ENCODE results near the gene TUBB4B. TPM values are rescaled to one million over a fixed set of nuclear protein-coding genes. Genes with fewer than 3 reads are reported as not detected.
"Not testable (repeated sequence)": the region's sequence is repeated elsewhere in the genome, so short reads cannot be mapped to it uniquely, and the experiment has no call there.

The TUBB4B gene
- total and polyA plus RNA-seq, 7 donors, result 141 to 505 (median 196) TPM

- TF ChIP-seq, protein P1, sequence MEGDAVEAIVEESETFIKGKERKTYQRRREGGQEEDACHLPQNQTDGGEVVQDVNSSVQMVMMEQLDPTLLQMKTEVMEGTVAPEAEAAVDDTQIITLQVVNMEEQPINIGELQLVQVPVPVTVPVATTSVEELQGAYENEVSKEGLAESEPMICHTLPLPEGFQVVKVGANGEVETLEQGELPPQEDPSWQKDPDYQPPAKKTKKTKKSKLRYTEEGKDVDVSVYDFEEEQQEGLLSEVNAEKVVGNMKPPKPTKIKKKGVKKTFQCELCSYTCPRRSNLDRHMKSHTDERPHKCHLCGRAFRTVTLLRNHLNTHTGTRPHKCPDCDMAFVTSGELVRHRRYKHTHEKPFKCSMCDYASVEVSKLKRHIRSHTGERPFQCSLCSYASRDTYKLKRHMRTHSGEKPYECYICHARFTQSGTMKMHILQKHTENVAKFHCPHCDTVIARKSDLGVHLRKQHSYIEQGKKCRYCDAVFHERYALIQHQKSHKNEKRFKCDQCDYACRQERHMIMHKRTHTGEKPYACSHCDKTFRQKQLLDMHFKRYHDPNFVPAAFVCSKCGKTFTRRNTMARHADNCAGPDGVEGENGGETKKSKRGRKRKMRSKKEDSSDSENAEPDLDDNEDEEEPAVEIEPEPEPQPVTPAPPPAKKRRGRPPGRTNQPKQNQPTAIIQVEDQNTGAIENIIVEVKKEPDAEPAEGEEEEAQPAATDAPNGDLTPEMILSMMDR (IDR thresholded peaks at IDR 0.05), result peak; percentile 98 to 100 (median 98)
- TF ChIP-seq POLR2AphosphoS5 (IDR thresholded peaks at IDR 0.05), result no peak
- no peak for TF ChIP-seq EP300 (IDR thresholded peaks at IDR 0.05)
- TF ChIP-seq POLR2A (IDR thresholded peaks at IDR 0.05), result no peak
- Histone ChIP-seq H3K36me3 (no peaks in the 10 kb centered on the region), H3K27ac (no peak overlapping the region), H3K4me1 (peaks cover 2 to 45% (median 39%) of the 10 kb centered on the region in 4 donors), H3K9me3 (no peaks in the 10 kb centered on the region), H3K27me3 (peaks cover 12 to 37% (median 36%) of the 10 kb centered on the region in 3 donors), H3K4me3 (peak overlapping the region; percentile 18 to 34 (median 25))
- intact Hi-C loops (cut with DNase I), result loop anchor here (5.0 kb wide), 1 partner anchor 49 kb away; the partner anchor contains the start of genes ANAPC2 and SSNA1
- peak; percentile 93 for DNase-seq
- WGBS, 2 donors, result 10 to 13% methylated on average over 31 of the region's 31 CpGs
Observed at GRCh38 chr9:137236238-137236935, 4.7 kb upstream of the TUBB4B start.

- no peaks in the 10 kb centered on the region for H3K36me3 ChIP-seq
- DNase-seq, result no peak
- TF ChIP-seq, protein P1 (IDR thresholded peaks at IDR 0.05), result no peak
- no peak for TF ChIP-seq POLR2A (IDR thresholded peaks at IDR 0.05)
- no peak for TF ChIP-seq EP300 (IDR thresholded peaks at IDR 0.05)
- no peak for TF ChIP-seq POLR2AphosphoS5 (IDR thresholded peaks at IDR 0.05)
- H3K9me3 ChIP-seq, result no peaks in the 10 kb centered on the region
- intact Hi-C loops (cut with DNase I), result loop anchor here (5.0 kb wide), 1 partner anchor 50 kb away; the partner anchor contains the start of genes ANAPC2 and SSNA1
- no peak overlapping the region for H3K27ac ChIP-seq
- 23 to 35% methylated on average over 11 of the region's 11 CpGs for WGBS, 2 donors
- H3K27me3 ChIP-seq, result peaks cover 12 to 31% (median 30%) of the 10 kb centered on the region in 3 donors
- H3K4me3 ChIP-seq, result peak overlapping the region in 2 of 4 donors; percentile 23 to 34
- peaks cover 2 to 49% (median 41%) of the 10 kb centered on the region in 4 donors for H3K4me1 ChIP-seq
Observed at GRCh38 chr9:137236936-137237421, 4.1 kb upstream of the TUBB4B start.

DNA sequence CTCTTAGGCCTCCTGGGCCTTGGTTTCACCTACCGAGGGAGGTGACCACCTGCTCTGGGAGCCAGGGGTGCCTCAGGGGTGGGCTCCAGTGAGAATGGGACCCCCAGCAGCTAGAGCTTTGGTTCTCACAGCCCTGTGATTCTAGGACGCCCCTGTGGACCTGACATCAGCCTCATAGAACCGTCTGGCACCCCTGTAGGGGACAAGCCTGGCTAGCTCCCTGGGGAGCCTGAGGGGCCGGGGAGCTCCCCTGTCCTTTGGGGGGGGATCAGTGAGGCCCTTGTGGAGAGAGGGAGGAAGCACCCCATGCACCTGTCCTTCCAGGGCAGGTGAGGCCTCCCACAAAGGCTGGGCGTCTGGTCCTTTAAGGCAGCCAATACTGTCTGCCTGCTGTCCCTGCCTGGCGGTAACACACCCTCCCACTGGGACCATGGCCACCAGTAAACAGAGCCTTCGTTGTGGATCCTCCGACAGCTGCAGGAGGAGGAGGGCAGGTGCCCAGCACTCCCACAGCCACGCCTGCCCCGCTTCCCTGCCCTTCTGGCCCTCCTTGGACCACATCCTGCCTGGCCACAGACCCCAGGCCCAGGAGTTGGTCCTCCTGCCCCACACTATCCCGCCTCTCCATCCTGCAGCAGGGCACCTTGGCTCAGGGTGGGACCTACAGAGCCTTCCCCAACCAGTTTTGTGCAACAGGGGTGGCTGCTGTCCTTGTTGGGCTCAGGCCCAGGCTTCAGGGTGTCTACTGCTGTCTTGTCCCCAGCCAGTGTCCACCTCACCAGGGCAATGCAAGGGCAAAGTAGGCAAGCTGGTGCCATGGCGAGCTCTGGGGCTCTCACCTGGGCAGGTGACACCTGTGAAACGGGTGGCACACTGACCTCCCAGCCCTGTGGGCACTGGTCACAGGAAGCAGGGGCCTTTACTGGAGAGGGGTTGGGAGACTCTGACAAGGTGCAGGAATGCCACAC is 3.0 kb upstream of the TUBB4B start:
- Histone ChIP-seq H3K36me3 (peaks cover 0 to 10% (median 8%) of the 10 kb centered on the region in 4 donors), H3K27me3 (peaks cover 3 to 20% (median 19%) of the 10 kb centered on the region in 3 donors), H3K9me3 (no peaks in the 10 kb centered on the region), H3K4me1 (peaks cover 2 to 60% (median 52%) of the 10 kb centered on the region in 4 donors), H3K27ac (no peak overlapping the region), H3K4me3 (no peak overlapping the region)
- intact Hi-C loops (cut with DNase I), result loop anchor here (5.0 kb wide), 1 partner anchor 51 kb away; the partner anchor contains the start of genes ANAPC2 and SSNA1
- WGBS, 2 donors, result 20 to 60% methylated on average over 13 of the region's 13 CpGs
- no peak for DNase-seq
- TF ChIP-seq POLR2A (IDR thresholded peaks at IDR 0.05) (no peak), POLR2AphosphoS5 (IDR thresholded peaks at IDR 0.05) (no peak), EP300 (IDR thresholded peaks at IDR 0.05) (no peak)
- TF ChIP-seq, protein P1 (IDR thresholded peaks at IDR 0.05), result no peak

- not testable (repeated sequence) for H3K27me3 ChIP-seq, DNase-seq, H3K9me3 ChIP-seq
- intact Hi-C loops (cut with DNase I), result loop anchor here (2.0 to 5.0 kb wide), 4 partner anchors 15 to 52 kb away; partner anchors contain the start of genes ANAPC2, NELFB, RNF208 and SSNA1
- peak overlapping the region; percentile 63 to 90 (median 78) for H3K4me3 ChIP-seq
- WGBS, 2 donors, result 15 to 43% methylated on average over 27 of the region's 27 CpGs
- peaks cover 4 to 19% (median 15%) of the 10 kb centered on the region in 4 donors for H3K36me3 ChIP-seq
- peaks cover 2 to 75% (median 59%) of the 10 kb centered on the region in 4 donors for H3K4me1 ChIP-seq
- H3K27ac ChIP-seq, result peak overlapping the region; percentile 98 to 100 (median 98)
Observed at GRCh38 chr9:137239541-137240200, 1.4 kb upstream of the TUBB4B start.
